ENCODE data around the gene PLEKHG4B. TPM values are rescaled to one million over a fixed set of nuclear protein-coding genes. Genes with fewer than 3 reads are reported as not detected.

The PLEKHG4B gene
- total and polyA plus RNA-seq, 4 donors, result under 0.01 to 0.05 (median 0.01) TPM; not detected in 1

- TF ChIP-seq ZBTB33 (IDR thresholded peaks at IDR 0.05), result no peak
- TF ChIP-seq RXRA (IDR thresholded peaks at IDR 0.05), result no peak
- no peak for TF ChIP-seq FOXA1 (IDR thresholded peaks at IDR 0.05)
- TF ChIP-seq, protein P1, sequence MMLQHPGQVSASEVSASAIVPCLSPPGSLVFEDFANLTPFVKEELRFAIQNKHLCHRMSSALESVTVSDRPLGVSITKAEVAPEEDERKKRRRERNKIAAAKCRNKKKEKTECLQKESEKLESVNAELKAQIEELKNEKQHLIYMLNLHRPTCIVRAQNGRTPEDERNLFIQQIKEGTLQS (IDR thresholded peaks at IDR 0.05), result no peak
- TF ChIP-seq MAX (IDR thresholded peaks at IDR 0.05), result no peak
Observed at GRCh38 chr5:143041-143440, 51.1 kb downstream of the PLEKHG4B start (continued).

DNA sequence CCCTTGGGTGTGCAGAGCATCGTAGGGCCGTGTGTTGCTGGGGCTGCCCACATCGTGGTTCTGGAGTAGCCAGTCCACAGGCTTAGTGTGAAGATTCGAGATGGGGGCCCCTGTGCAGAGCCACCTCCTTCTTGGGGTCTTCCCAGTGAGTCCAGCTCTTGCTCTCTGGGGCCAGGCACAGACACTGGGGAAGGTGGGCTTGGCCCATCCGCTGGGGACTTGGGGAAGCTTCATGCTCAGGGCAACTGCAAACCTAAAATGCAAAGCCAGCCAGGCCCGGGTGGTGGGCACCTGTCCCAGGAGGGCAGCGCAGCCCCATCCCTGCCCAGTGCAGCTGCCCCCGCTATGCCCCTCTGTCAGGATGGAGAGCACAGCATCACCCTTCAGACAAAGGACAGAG is 53.0 kb downstream of the PLEKHG4B start:
- H3K9ac ChIP-seq (ENCODE audit: low read depth in 1 of 2, low read length in 2 of 2), result no peak overlapping the region
- no peaks in the 10 kb centered on the region for H3K36me3 ChIP-seq (ENCODE audit: control insufficient read depth in 4 of 4, insufficient read depth in 3 of 4, low read depth in 1 of 4, low read length in 3 of 4)
- no peaks in the 10 kb centered on the region for H3K4me1 ChIP-seq (ENCODE audit: control insufficient read depth in 4 of 4, insufficient read depth in 4 of 4, low read length in 3 of 4)
- no peak for DNase-seq (ENCODE audit: low spot score)
- peaks cover 8 to 11% (median 9%) of the 10 kb centered on the region in 4 donors for H3K9me3 ChIP-seq (ENCODE audit: control insufficient read depth in 4 of 4, low read length in 3 of 4)
- TF ChIP-seq JUND (IDR thresholded peaks at IDR 0.05), result no peak
- no peak overlapping the region for H3K27ac ChIP-seq (ENCODE audit: low read depth in 1 of 2, low read length in 2 of 2)
- H3K4me3 ChIP-seq (ENCODE audit: low read depth in 1 of 3, low read length in 3 of 3), result no peak overlapping the region
- 88% methylated on average over 8 of the region's 8 CpGs for WGBS
- H3K27me3 ChIP-seq (ENCODE audit: control insufficient read depth in 4 of 4, insufficient read depth in 4 of 4, low read length in 3 of 4), result no peaks in the 10 kb centered on the region

DNA sequence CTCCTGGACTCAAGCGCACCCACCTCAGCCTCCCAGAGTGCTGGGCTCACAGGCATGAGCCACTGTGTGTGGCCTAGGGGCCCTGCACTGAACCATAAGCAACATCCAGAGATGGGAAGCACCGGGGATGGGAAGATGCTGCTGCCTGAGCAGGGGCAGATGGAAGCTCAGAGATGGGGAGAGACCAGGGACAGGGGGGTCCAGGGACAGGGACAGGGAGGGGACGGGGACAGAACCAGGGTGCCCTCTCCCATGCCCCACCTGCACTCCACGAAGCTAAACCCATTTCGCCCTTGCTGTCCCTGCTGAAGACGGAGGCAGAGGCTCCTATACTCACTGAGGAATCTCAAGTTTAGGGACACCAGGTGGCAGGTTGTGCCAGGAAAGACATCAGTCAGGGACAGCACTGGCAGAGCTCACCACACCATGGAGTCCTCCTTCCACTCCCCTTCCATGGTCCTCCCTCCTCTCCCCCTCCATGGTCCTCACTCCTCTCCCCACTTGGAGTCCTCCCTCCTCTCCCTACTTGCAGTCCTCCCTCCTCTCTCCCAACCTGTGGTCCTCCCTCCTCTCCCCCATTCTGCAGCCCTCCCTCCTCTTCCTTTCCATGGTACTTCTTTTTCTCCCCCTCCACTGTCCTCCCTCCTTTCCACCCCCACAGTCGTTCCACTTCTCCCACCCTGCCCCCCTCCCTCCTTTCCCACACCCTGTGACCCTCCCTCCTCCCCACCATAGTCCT is 53.8 kb downstream of the PLEKHG4B start:
- Histone ChIP-seq H3K4me1 (ENCODE audit: control insufficient read depth in 4 of 4, insufficient read depth in 4 of 4, low read length in 3 of 4) (no peaks in the 10 kb centered on the region), H3K27ac (ENCODE audit: low read depth in 1 of 2, low read length in 2 of 2) (no peak overlapping the region), H3K9me3 (ENCODE audit: control insufficient read depth in 4 of 4, low read length in 3 of 4) (peaks cover 8 to 11% (median 9%) of the 10 kb centered on the region in 4 donors), H3K36me3 (ENCODE audit: control insufficient read depth in 4 of 4, insufficient read depth in 3 of 4, low read depth in 1 of 4, low read length in 3 of 4) (no peaks in the 10 kb centered on the region), H3K27me3 (ENCODE audit: control insufficient read depth in 4 of 4, insufficient read depth in 4 of 4, low read length in 3 of 4) (no peaks in the 10 kb centered on the region), H3K4me3 (ENCODE audit: low read depth in 1 of 3, low read length in 3 of 3) (no peak overlapping the region), H3K9ac (ENCODE audit: low read depth in 1 of 2, low read length in 2 of 2) (no peak overlapping the region)
- WGBS, result 83% methylated on average over 7 of the region's 7 CpGs
- DNase-seq (ENCODE audit: low spot score), result no peak
- TF ChIP-seq JUND (IDR thresholded peaks at IDR 0.05) (no peak), RXRA (IDR thresholded peaks at IDR 0.05) (no peak), TAF1 (conservative IDR thresholded peaks at IDR 0.05) (no peak), RAD21 (IDR thresholded peaks at IDR 0.05) (no peak), YY1 (IDR thresholded peaks at IDR 0.05) (no peak), EGR1 (IDR thresholded peaks at IDR 0.05; ENCODE audit: low read depth in 2 of 2) (no peak), GABPA (IDR thresholded peaks at IDR 0.05 in 1 of 2, conservative IDR thresholded peaks at IDR 0.05 in 1 of 2) (no peak), FOXA1 (IDR thresholded peaks at IDR 0.05) (no peak), HNF4A (conservative IDR thresholded peaks at IDR 0.05) (no peak), NR2F2 (IDR thresholded peaks at IDR 0.05) (no peak), FOXA2 (IDR thresholded peaks at IDR 0.05) (no peak), MAX (IDR thresholded peaks at IDR 0.05) (no peak), ZBTB33 (IDR thresholded peaks at IDR 0.05) (no peak), HNF4G (IDR thresholded peaks at IDR 0.05) (no peak), SP1 (IDR thresholded peaks at IDR 0.05) (no peak)
- TF ChIP-seq, protein P2, sequence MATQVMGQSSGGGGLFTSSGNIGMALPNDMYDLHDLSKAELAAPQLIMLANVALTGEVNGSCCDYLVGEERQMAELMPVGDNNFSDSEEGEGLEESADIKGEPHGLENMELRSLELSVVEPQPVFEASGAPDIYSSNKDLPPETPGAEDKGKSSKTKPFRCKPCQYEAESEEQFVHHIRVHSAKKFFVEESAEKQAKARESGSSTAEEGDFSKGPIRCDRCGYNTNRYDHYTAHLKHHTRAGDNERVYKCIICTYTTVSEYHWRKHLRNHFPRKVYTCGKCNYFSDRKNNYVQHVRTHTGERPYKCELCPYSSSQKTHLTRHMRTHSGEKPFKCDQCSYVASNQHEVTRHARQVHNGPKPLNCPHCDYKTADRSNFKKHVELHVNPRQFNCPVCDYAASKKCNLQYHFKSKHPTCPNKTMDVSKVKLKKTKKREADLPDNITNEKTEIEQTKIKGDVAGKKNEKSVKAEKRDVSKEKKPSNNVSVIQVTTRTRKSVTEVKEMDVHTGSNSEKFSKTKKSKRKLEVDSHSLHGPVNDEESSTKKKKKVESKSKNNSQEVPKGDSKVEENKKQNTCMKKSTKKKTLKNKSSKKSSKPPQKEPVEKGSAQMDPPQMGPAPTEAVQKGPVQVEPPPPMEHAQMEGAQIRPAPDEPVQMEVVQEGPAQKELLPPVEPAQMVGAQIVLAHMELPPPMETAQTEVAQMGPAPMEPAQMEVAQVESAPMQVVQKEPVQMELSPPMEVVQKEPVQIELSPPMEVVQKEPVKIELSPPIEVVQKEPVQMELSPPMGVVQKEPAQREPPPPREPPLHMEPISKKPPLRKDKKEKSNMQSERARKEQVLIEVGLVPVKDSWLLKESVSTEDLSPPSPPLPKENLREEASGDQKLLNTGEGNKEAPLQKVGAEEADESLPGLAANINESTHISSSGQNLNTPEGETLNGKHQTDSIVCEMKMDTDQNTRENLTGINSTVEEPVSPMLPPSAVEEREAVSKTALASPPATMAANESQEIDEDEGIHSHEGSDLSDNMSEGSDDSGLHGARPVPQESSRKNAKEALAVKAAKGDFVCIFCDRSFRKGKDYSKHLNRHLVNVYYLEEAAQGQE (IDR thresholded peaks at IDR 0.05), result no peak
- TF ChIP-seq, protein P3, sequence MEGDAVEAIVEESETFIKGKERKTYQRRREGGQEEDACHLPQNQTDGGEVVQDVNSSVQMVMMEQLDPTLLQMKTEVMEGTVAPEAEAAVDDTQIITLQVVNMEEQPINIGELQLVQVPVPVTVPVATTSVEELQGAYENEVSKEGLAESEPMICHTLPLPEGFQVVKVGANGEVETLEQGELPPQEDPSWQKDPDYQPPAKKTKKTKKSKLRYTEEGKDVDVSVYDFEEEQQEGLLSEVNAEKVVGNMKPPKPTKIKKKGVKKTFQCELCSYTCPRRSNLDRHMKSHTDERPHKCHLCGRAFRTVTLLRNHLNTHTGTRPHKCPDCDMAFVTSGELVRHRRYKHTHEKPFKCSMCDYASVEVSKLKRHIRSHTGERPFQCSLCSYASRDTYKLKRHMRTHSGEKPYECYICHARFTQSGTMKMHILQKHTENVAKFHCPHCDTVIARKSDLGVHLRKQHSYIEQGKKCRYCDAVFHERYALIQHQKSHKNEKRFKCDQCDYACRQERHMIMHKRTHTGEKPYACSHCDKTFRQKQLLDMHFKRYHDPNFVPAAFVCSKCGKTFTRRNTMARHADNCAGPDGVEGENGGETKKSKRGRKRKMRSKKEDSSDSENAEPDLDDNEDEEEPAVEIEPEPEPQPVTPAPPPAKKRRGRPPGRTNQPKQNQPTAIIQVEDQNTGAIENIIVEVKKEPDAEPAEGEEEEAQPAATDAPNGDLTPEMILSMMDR (IDR thresholded peaks at IDR 0.05; ENCODE audit: low read depth, low read length, missing input control), result no peak
- TF ChIP-seq, protein P1 (IDR thresholded peaks at IDR 0.05), result no peak
